Endothelial cell of umbilical vein (primary cell): Measurements from ENCODE around the gene TGIF1.

Source experiments
- EZH2 ChIP-seq: IDR thresholded peaks from 2 replicates; pipeline ENCODE4 v1.6.1; 2012; ENCODE audit warnings: borderline replicate concordance, low read depth, mild to moderate bottlenecking, moderate library complexity, low read length, inconsistent platforms; ENCODE audit not compliant: severe bottlenecking
- FOS ChIP-seq: IDR thresholded peaks from 2 replicates; pipeline ENCODE4 v1.6.1; 2011; ENCODE audit warnings: mild to moderate bottlenecking, low read length, moderate library complexity, borderline replicate concordance; ENCODE audit not compliant: insufficient read depth
- JUN ChIP-seq: IDR thresholded peaks from 2 replicates; pipeline ENCODE4 v1.6.1; 2011; ENCODE audit warnings: borderline replicate concordance, low read depth; ENCODE audit not compliant: insufficient read length, insufficient read depth
- MAX ChIP-seq: IDR thresholded peaks from 2 replicates; pipeline ENCODE4 v1.6.1; 2011; ENCODE audit not compliant: insufficient read depth, insufficient read length
- POLR2A ChIP-seq: IDR thresholded peaks from 2 replicates; pipeline ENCODE4 v1.6.1; 2012; ENCODE audit warnings: low read depth, mild to moderate bottlenecking, control low read depth, low read length
- POLR2AphosphoS5 ChIP-seq: IDR thresholded peaks from 2 replicates; pipeline ENCODE4 v1.6.1; 2012; ENCODE audit warnings: low read depth, mild to moderate bottlenecking, control low read depth, low read length, moderate library complexity; ENCODE audit not compliant: insufficient read depth
- TF ChIP-seq, protein P1 (sequence below), 2 donors: IDR thresholded peaks; 1 replicate in 1 of 2; 2 replicates in 1 of 2; pipeline ENCODE4 v1.5.1; 2011; ENCODE audit warnings: low read length in 2 of 2, mild to moderate bottlenecking in 2 of 2, moderate library complexity in 2 of 2, control low read depth in 1 of 2, inconsistent platforms in 1 of 2, low read depth in 1 of 2; ENCODE audit not compliant: insufficient read depth in 1 of 2; ENCODE audit errors: extremely low read depth in 1 of 2

DNA sequence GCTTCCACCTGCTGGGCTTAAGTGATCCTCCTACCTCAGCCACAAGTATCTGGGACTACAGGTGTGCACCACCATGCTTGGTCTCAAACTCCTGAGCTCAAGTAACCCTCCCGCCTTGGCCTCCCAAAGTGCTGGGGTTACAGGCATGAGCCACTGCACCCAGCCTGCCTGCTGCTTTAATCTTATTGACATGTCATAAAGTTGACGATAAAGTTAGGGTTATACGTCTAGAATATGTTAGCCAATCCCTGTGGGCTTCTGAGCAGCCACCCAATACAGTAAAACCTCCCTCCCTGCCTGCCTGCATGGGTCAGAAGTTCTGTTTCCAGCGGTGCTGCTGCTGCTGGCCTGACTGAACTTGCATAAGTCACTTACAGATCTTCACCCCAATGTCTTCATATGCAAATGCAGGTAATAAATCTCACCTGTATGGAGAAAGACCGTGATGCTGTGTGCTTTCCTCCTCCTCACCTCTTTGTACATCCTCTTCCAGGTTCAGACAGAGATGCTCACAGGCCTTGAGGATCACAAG is 30.1 kb downstream of the TGIF1 start:
- TF ChIP-seq, protein P1, sequence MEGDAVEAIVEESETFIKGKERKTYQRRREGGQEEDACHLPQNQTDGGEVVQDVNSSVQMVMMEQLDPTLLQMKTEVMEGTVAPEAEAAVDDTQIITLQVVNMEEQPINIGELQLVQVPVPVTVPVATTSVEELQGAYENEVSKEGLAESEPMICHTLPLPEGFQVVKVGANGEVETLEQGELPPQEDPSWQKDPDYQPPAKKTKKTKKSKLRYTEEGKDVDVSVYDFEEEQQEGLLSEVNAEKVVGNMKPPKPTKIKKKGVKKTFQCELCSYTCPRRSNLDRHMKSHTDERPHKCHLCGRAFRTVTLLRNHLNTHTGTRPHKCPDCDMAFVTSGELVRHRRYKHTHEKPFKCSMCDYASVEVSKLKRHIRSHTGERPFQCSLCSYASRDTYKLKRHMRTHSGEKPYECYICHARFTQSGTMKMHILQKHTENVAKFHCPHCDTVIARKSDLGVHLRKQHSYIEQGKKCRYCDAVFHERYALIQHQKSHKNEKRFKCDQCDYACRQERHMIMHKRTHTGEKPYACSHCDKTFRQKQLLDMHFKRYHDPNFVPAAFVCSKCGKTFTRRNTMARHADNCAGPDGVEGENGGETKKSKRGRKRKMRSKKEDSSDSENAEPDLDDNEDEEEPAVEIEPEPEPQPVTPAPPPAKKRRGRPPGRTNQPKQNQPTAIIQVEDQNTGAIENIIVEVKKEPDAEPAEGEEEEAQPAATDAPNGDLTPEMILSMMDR (IDR thresholded peaks at IDR 0.05; ENCODE audit: extremely low read depth in 1 of 2, insufficient read depth in 1 of 2, low read depth in 1 of 2, low read length in 2 of 2), result no peak
- TF ChIP-seq POLR2A (no peak), EZH2 (no peak), FOS (no peak), JUN (no peak), MAX (no peak), POLR2AphosphoS5 (no peak)
